Measurements from ENCODE around the gene PNLIPRP2.

GRCh38 chr10:116655568-116655967 is 34.8 kb downstream of the PNLIPRP2 start:
- no peak for TF ChIP-seq CTCF (IDR thresholded peaks at IDR 0.05; ENCODE audit: low read depth, low read length, poor library complexity, severe bottlenecking)
- no peak for TF ChIP-seq EZH2phosphoT487 (IDR thresholded peaks at IDR 0.05; ENCODE audit: borderline replicate concordance, low read length)

Data from DOHH2 (cell line).